Ishikawa (cell line): ENCODE data around the gene RTTN.

ENCODE experiments used
- CREB1 ChIP-seq: IDR thresholded peaks from 2 replicates; pipeline ENCODE4 v1.6.1; 2012; ENCODE audit warnings: low read depth
- RAD21 ChIP-seq: IDR thresholded peaks from 2 replicates; pipeline ENCODE4 v1.6.1; 2012; ENCODE audit warnings: low read depth
- YY1 ChIP-seq: IDR thresholded peaks from 2 replicates; pipeline ENCODE4 v1.6.1; 2012; ENCODE audit warnings: low read depth

DNA sequence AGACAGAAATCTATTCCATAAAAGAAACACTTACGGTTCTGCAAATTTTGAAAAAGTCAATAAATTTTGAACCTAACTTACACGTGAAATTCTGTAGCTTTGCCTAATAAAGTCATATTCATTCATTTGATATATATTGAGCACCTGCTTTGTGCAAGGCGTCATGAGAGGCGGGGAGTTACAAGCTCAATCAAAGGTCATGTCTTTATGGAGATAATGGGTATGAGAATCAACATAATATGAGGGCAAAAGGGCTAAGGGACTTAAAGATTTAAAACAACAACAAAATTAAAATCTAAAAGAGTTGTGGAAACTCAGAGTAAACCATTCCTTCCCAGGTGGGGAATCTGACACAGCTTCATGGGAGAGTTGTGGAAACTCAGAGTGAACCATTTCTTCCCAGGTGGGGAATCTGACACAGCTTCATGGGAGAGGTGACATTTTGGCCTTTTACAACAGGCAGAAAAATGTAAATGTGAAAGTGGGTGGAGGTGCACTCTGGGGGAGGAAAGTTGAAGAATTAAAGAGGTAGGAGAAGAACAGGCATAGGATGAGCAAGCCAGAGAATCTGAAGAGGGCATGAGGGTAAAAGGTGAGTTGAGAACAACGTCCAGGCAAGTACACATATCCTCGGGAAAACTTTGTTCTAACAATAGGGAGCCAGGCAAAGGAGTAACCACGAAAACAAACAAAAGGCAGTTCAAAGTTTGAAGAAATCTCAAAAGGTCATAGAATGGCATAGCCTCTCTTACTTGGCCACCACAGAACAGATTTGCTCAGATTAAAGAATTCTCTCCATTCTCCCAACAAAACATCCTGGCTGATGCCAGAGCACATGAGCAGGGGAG is 208.3 kb downstream of the RTTN start:
- TF ChIP-seq YY1 (no peak), RAD21 (no peak), CREB1 (no peak)
